ENCODE results near the gene RASGRP3. TPM values are rescaled to one million over a fixed set of nuclear protein-coding genes. Genes with fewer than 3 reads are reported as not detected.

The RASGRP3 gene
- total RNA-seq, 2 donors from 2014 or later, result 2.3 to 5.7 TPM

DNA sequence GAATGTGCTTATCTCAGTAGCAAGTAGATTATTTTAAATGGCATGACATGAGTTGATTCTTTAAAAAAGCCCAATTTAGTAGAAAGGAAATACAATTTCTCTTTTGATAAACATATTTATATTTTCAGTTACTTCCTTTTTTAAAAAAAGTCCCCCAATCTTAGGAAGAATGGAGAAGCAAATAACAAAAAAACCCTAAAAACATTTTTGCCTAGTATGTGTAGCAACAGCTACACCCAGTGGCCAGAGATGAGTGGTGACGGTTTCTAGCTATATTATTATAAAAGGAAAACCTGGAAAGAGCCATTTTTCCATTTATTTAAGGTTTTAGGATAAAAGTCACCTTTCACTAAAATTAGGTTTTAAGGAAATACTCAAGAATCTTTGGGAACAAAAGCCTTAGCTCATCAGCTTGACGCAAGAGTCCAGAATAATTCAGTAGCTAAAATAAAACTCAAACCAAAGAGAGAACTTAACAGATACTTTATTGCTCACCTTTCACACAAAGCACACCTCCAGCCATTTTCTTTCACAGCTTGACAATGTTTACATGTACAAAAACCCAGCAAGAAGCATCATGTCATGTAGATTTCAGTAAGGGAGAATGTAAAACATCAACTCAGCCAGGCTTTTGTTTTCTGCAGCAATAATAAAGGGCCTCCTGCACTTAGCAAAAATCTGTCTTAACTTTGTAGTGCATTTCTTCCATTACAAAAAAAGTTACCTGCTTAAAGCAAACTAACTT lies 106.9 kb downstream of the RASGRP3 start:
- Mint-ChIP-seq H3K36me3 (ENCODE audit: low read depth) (peaks cover 60% of the 10 kb centered on the region), H3K27ac (no peak overlapping the region), H3K27me3 (no peaks in the 10 kb centered on the region), H3K4me1 (peaks cover 6% of the 10 kb centered on the region), H3K4me3 (no peak overlapping the region), H3K9me3 (no peaks in the 10 kb centered on the region)
- no peak for ATAC-seq (replicated peaks)

DNA sequence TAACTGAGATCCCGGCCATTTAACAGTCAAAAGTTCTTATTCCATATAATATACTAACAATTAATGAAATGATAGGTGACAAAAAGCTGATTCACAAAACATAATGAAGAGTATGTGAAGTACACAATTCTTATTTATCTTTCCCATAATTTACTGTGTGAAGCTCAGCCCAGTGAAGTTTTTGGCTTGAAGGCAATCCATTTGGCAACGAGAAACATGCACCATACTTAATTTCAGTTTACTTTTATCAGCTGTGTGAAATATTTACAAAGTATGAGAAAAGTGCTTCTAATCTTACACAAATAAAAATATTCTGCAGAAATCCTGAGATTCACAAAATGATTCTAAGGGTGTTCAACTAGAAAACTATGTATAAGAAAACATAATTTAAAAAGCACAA lies 110.3 kb downstream of the RASGRP3 start:
- peaks cover 6% of the 10 kb centered on the region for H3K4me1 Mint-ChIP-seq
- no peak overlapping the region for H3K4me3 Mint-ChIP-seq
- H3K9me3 Mint-ChIP-seq, result no peaks in the 10 kb centered on the region
- no peaks in the 10 kb centered on the region for H3K27me3 Mint-ChIP-seq
- no peak for ATAC-seq (replicated peaks)
- H3K27ac Mint-ChIP-seq, result no peak overlapping the region
- H3K36me3 Mint-ChIP-seq (ENCODE audit: low read depth), result peaks cover 89% of the 10 kb centered on the region

GRCh38 chr2:33588232-33588631 lies 111.8 kb downstream of the RASGRP3 start:
- H3K27me3 Mint-ChIP-seq, result no peaks in the 10 kb centered on the region

DNA sequence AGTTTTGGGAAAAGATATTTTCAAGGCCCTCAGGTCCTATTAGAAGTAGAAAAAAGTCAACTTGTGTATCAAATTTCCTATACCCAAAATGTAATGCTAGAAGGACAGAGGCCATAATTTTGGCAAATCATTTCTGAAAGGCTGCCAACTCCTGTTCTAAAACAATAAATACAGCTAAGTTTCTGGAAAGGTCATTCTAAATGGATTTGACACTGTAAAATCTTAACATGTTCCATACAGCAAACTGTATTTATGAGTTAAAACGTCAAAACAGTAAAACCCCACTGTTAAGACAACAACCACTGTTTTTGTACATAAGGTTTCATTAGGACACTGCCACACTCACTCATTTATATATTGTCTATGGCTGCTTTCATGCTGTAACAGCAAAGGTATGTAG lies 113.0 kb downstream of the RASGRP3 start:
- Mint-ChIP-seq H3K4me3 (no peak overlapping the region), H3K4me1 (peaks cover 11% of the 10 kb centered on the region), H3K27ac (no peak overlapping the region), H3K9me3 (no peaks in the 10 kb centered on the region), H3K36me3 (ENCODE audit: low read depth) (peaks cover 96% of the 10 kb centered on the region), H3K27me3 (no peaks in the 10 kb centered on the region)
- no peak for ATAC-seq (replicated peaks)

More at GRCh38 chr2:33588232-33588631, 111.8 kb downstream of the RASGRP3 start:
- no peaks in the 10 kb centered on the region for H3K9me3 Mint-ChIP-seq
- no peak for ATAC-seq (replicated peaks)
- peaks cover 96% of the 10 kb centered on the region for H3K36me3 Mint-ChIP-seq (ENCODE audit: low read depth)
- H3K4me1 Mint-ChIP-seq, result peaks cover 6% of the 10 kb centered on the region
- H3K27ac Mint-ChIP-seq, result no peak overlapping the region
- no peak overlapping the region for H3K4me3 Mint-ChIP-seq

DNA sequence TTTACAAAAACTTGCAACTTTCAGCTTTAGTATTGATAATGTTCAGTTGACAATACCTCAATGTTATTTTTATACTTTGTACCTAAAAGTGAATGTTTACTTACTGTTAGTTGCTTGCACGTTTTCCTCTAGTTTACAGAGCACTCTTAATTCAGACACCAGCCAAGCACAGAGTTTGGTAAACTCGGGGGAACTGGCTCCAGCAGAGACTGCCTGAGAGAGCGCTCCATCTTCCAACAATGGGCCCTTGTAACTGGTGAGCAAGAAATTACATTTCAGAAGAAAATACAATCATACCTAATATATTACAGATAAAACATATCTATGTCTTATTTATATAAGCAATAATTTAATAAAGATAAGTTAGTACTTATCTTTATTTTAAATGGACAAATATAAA lies 118.9 kb downstream of the RASGRP3 start:
- Mint-ChIP-seq H3K4me1 (peaks cover 27% of the 10 kb centered on the region), H3K27ac (peak overlapping the region; percentile 56), H3K4me3 (no peak overlapping the region), H3K27me3 (no peaks in the 10 kb centered on the region), H3K9me3 (no peaks in the 10 kb centered on the region), H3K36me3 (ENCODE audit: low read depth) (peaks cover 59% of the 10 kb centered on the region)
- no peak for ATAC-seq (replicated peaks)

- Mint-ChIP-seq H3K9me3 (no peaks in the 10 kb centered on the region), H3K27me3 (no peaks in the 10 kb centered on the region), H3K4me3 (peak overlapping the region; percentile 98), H3K36me3 (ENCODE audit: low read depth) (peaks cover 43% of the 10 kb centered on the region), H3K4me1 (peaks cover 27% of the 10 kb centered on the region), H3K27ac (peak overlapping the region; percentile 98)
- ATAC-seq (replicated peaks), result no peak
Measured at GRCh38 chr2:33597026-33597425, 120.6 kb downstream of the RASGRP3 start.

DNA sequence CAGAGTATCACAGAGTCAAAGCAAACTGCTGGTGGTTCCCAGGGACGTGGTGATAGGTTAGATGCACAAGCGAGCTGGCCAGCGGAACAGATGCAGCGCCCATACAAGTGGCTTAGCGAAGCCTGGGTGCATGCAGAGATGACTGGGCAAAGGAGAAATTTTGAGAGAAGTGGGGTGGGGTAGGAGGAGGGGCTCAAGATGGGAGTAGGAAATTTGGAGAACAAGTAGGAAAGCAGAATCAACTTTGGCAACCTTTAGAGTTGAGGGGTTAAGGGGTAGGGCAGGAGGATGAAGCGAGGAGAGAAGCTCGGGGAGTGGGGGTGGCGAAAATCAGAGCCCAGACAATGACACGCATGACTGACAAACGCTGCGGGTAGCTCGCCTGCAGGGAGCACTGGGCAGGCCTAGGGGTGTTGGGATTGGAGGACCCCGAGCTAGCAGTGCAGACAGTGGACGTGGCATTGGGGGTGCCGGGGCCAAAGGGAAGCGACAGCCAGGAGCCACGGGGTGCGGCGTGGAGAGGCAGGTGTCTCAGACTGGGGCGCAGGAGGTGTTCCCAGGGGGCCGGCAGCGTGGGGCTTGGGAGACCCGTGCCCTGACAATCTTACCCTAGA lies 122.2 kb downstream of the RASGRP3 start:
- Mint-ChIP-seq H3K27me3 (no peaks in the 10 kb centered on the region), H3K4me1 (peaks cover 20% of the 10 kb centered on the region), H3K27ac (peak overlapping the region; percentile 98), H3K36me3 (ENCODE audit: low read depth) (peaks cover 26% of the 10 kb centered on the region), H3K4me3 (peak overlapping the region; percentile 98), H3K9me3 (no peaks in the 10 kb centered on the region)
- peak; percentile 57 for ATAC-seq (replicated peaks)

- Mint-ChIP-seq H3K27me3 (no peaks in the 10 kb centered on the region), H3K36me3 (ENCODE audit: low read depth) (peaks cover 20% of the 10 kb centered on the region), H3K4me1 (peaks cover 16% of the 10 kb centered on the region), H3K9me3 (no peaks in the 10 kb centered on the region), H3K27ac (peak within 1 kb of the TSS; percentile 98), H3K4me3 (peak within 1 kb of the TSS; percentile 98)
- peak; percentile 93 for ATAC-seq (replicated peaks)
Measured at GRCh38 chr2:33599175-33599942, 122.9 kb downstream of the RASGRP3 start, which contains the start of gene FAM98A. Gene FAM98A (minus strand): TSS chr2:33599299. CDS start chr2:33599221, 78 bp downstream.

DNA sequence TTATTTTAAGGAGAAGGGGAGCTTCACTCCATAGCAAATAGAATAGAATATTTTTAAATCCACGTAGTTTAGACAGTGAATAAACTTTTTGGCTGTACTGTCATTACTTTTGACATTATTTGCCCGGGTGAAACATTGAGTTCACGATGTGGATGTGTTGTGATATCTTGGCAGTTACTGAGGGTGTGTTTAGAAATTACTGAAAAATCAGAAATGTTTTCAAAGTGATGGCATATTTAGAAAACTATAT lies 123.4 kb downstream of the RASGRP3 start:
- peak overlapping the region; percentile 98 for H3K4me3 Mint-ChIP-seq
- H3K4me1 Mint-ChIP-seq, result peaks cover 16% of the 10 kb centered on the region
- H3K27ac Mint-ChIP-seq, result peak overlapping the region; percentile 98
- H3K36me3 Mint-ChIP-seq (ENCODE audit: low read depth), result peaks cover 14% of the 10 kb centered on the region
- no peaks in the 10 kb centered on the region for H3K9me3 Mint-ChIP-seq
- no peaks in the 10 kb centered on the region for H3K27me3 Mint-ChIP-seq
- no peak for ATAC-seq (replicated peaks)

DNA sequence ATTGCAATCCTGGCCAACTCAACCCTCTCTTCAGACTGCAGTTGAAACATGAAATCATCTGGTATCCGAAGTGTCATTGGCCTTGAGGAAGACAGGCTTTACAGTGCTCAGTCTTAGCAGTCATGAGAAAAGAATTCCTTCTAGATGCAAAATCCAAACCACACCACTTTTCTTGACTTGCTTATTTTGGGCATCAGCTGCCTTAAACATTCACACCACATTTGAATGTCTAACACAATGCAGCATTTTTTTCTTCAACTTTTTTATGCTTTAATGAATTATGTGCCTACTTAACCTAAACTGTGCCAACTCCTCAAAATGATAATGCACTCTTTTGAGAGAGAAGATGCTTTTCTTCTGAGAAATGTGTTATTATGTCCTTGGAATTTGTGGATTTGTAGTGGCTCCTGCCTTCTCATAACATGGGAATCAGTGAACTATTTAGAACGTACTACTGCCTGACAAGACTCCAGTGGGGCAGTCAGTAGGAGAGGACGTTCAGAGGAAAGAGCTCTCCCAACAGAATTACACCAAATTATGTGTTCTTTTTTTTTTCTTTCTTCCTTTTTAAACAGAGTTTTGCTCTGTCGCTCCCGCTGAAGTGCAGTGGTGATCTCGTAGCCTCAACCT lies 125.9 kb downstream of the RASGRP3 start:
- peaks cover 16% of the 10 kb centered on the region for H3K4me1 Mint-ChIP-seq
- peaks cover 7% of the 10 kb centered on the region for H3K36me3 Mint-ChIP-seq (ENCODE audit: low read depth)
- no peaks in the 10 kb centered on the region for H3K9me3 Mint-ChIP-seq
- H3K4me3 Mint-ChIP-seq, result no peak overlapping the region
- no peak for ATAC-seq (replicated peaks)
- no peaks in the 10 kb centered on the region for H3K27me3 Mint-ChIP-seq
- H3K27ac Mint-ChIP-seq, result no peak overlapping the region

GRCh38 chr2:33603416-33603815 lies 127.0 kb downstream of the RASGRP3 start:
- no peak for ATAC-seq (replicated peaks)
- Mint-ChIP-seq H3K4me1 (peaks cover 9% of the 10 kb centered on the region), H3K9me3 (no peaks in the 10 kb centered on the region), H3K4me3 (no peak overlapping the region), H3K27ac (no peak overlapping the region), H3K36me3 (ENCODE audit: low read depth) (peaks cover 7% of the 10 kb centered on the region), H3K27me3 (no peaks in the 10 kb centered on the region)

DNA sequence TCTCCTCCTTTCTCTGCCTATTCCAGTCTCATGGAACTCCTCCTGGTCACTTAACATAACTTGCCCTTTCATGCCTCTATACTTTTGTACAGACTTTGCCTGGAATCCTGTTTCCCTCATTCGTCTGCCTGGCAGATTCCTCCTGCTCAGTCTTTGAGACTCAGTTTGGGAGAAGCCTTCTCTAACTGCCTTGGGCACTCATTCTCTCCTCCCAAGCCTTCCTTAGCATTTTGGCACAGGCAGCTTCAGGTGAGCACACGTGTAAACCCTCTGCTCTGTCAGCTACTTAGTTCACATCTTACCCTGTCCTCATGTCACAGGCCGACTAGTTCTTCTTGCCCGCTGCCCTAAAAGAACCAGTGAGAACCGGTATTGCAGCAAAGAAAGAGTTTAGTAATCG lies 128.6 kb downstream of the RASGRP3 start:
- Mint-ChIP-seq H3K27ac (no peak overlapping the region), H3K4me1 (no peaks in the 10 kb centered on the region), H3K27me3 (no peaks in the 10 kb centered on the region), H3K4me3 (no peak overlapping the region), H3K9me3 (no peaks in the 10 kb centered on the region), H3K36me3 (ENCODE audit: low read depth) (no peaks in the 10 kb centered on the region)
- ATAC-seq (replicated peaks), result no peak

GRCh38 chr2:33606100-33606499 lies 129.7 kb downstream of the RASGRP3 start:
- no peaks in the 10 kb centered on the region for H3K4me1 Mint-ChIP-seq
- no peaks in the 10 kb centered on the region for H3K9me3 Mint-ChIP-seq
- H3K4me3 Mint-ChIP-seq, result no peak overlapping the region
- H3K36me3 Mint-ChIP-seq (ENCODE audit: low read depth), result no peaks in the 10 kb centered on the region
- H3K27me3 Mint-ChIP-seq, result no peaks in the 10 kb centered on the region
- no peak overlapping the region for H3K27ac Mint-ChIP-seq
- ATAC-seq (replicated peaks), result no peak

GRCh38 chr2:33606622-33607021 lies 130.2 kb downstream of the RASGRP3 start:
- H3K4me3 Mint-ChIP-seq, result no peak overlapping the region
- no peaks in the 10 kb centered on the region for H3K4me1 Mint-ChIP-seq
- H3K27me3 Mint-ChIP-seq, result no peaks in the 10 kb centered on the region
- H3K36me3 Mint-ChIP-seq (ENCODE audit: low read depth), result no peaks in the 10 kb centered on the region
- H3K9me3 Mint-ChIP-seq, result no peaks in the 10 kb centered on the region
- H3K27ac Mint-ChIP-seq, result no peak overlapping the region
- no peak for ATAC-seq (replicated peaks)
